NCI-H146 treated with DMSO at 0.1 percent for 48 hours (cell line): ENCODE measurements around the gene PTPRF.

Source experiments
- DNase-seq: peaks from one replicate; lab custom pipeline; 2025; ENCODE audit not compliant: unreplicated experiment; lab: John Stamatoyannopoulos, UW

Gene PTPRF

GRCh38 chr1:43550598-43551246 lies 20.0 kb downstream of the PTPRF start:
- no peak for DNase-seq

GRCh38 chr1:43551396-43551888 lies 20.8 kb downstream of the PTPRF start:
- no peak for DNase-seq

GRCh38 chr1:43552059-43552742 lies 21.5 kb downstream of the PTPRF start:
- no peak for DNase-seq

- DNase-seq: no peak
Measured at GRCh38 chr1:43552813-43553212, 22.1 kb downstream of the PTPRF start.

- no peak for DNase-seq
Measured at GRCh38 chr1:43554444-43554992, 23.8 kb downstream of the PTPRF start.

GRCh38 chr1:43556782-43557181 lies 26.1 kb downstream of the PTPRF start:
- no peak for DNase-seq

- no peak for DNase-seq
Measured at GRCh38 chr1:43557744-43558245, 27.1 kb downstream of the PTPRF start.

GRCh38 chr1:43558346-43558841 lies 27.7 kb downstream of the PTPRF start:
- DNase-seq: no peak

GRCh38 chr1:43559714-43560113 lies 29.0 kb downstream of the PTPRF start:
- DNase-seq: no peak

GRCh38 chr1:43560286-43560685 lies 29.6 kb downstream of the PTPRF start:
- DNase-seq: no peak

- no peak for DNase-seq
Measured at GRCh38 chr1:43563876-43564539, 33.3 kb downstream of the PTPRF start.

- no peak for DNase-seq
Measured at GRCh38 chr1:43564551-43565348, 34.1 kb downstream of the PTPRF start.

- DNase-seq: no peak
Measured at GRCh38 chr1:43565600-43566360, 35.1 kb downstream of the PTPRF start.

- no peak for DNase-seq
Measured at GRCh38 chr1:43566382-43567044, 35.8 kb downstream of the PTPRF start.

GRCh38 chr1:43569175-43569574 lies 38.5 kb downstream of the PTPRF start:
- DNase-seq: no peak

GRCh38 chr1:43570277-43570676 lies 39.6 kb downstream of the PTPRF start:
- DNase-seq: no peak

GRCh38 chr1:43570715-43571114 lies 40.0 kb downstream of the PTPRF start:
- DNase-seq: no peak

GRCh38 chr1:43572084-43572483 lies 41.4 kb downstream of the PTPRF start:
- DNase-seq: no peak

- DNase-seq: no peak
Measured at GRCh38 chr1:43572538-43572937, 41.9 kb downstream of the PTPRF start.
